GM12878 (cell line): ENCODE results near the gene GSTO1. TPM values are rescaled to one million over a fixed set of nuclear protein-coding genes. Genes with fewer than 3 reads are reported as not detected.

Source experiments
- ATAC-seq: fragments of 200-7000 bp; cut with Tn5 transposase; 3 replicates; pipeline ENCODE4 v1.9.1; 2020; ENCODE audit warnings: mild to moderate bottlenecking, moderate library complexity
- BruUV-seq: library from RNA; stranded (reverse); fragments of 400-500 nt; replicated peaks from 2 replicates; lab custom pipeline; 2021; lab: Mats Ljungman, UMichigan
- CTCF ChIA-PET: fragments of 300-600 bp; sonication (Branson Sonifier 250); formaldehyde crosslinking; extraction: SDS; loops from one replicate; lab custom pipeline; 2021; ENCODE audit warnings: inconsistent platforms; lab: Yijun Ruan, JAX
- POLR2A ChIA-PET: fragments of 350-600 bp; formaldehyde crosslinking; extraction: SDS; loops from one replicate; lab custom pipeline; 2021; ENCODE audit warnings: inconsistent platforms; lab: Charles Lee
- RAD21 ChIA-PET: fragments of 300-600 bp; sonication (Branson Sonifier 250); formaldehyde crosslinking; loops from one replicate; lab custom pipeline; 2023; ENCODE audit warnings: antibody characterized with exemption; ENCODE audit not compliant: unreplicated experiment; lab: Charles Lee
- SMC1A ChIA-PET: fragments of 300-600 bp; sonication (Branson Sonifier 250); formaldehyde crosslinking; loops from one replicate; lab custom pipeline; 2023; ENCODE audit not compliant: unreplicated experiment, uncharacterized antibody; lab: Charles Lee
- DNase-seq: peaks from one replicate; pipeline ENCODE4 v3.0.0-alpha.2; 2011; ENCODE audit warnings: low read depth, low spot score
- FAIRE-seq: peaks from 3 replicates; lab custom pipeline; 2011; peaks lifted over from hg19 to GRCh38; lab: Jason Lieb, UNC
- H2AFZ ChIP-seq: 2 replicates; pipeline ENCODE4 v1.6.0; 2011; ENCODE audit warnings: low read depth, low read length, control low read depth; ENCODE audit not compliant: control insufficient read depth
- H3K27ac ChIP-seq: 2 replicates; pipeline ENCODE4 v1.5.1; 2011; ENCODE audit warnings: control low read depth; ENCODE audit not compliant: control insufficient read depth, insufficient read depth
- H3K27me3 ChIP-seq, 2 experiments: replicated peaks in 1 of 2; 2 replicates each; pipeline versions ENCODE4 v1.6.0 to v1.6.1; 2011; ENCODE audit warnings: low read length in 1 of 2; ENCODE audit not compliant: control insufficient read depth in 2 of 2, insufficient read depth in 2 of 2
- H3K36me3 ChIP-seq, 2 experiments: 2 replicates each; pipeline ENCODE4 v1.5.1; 2011; ENCODE audit warnings: low read length in 1 of 2; ENCODE audit not compliant: control insufficient read depth in 2 of 2, insufficient read depth in 2 of 2
- H3K4me1 ChIP-seq: 2 replicates; pipeline ENCODE4 v1.6.1; 2011; ENCODE audit warnings: mild to moderate bottlenecking, low read length, moderate library complexity, mixed read lengths; ENCODE audit not compliant: control insufficient read depth, insufficient read depth
- H3K4me2 ChIP-seq: 2 replicates; pipeline ENCODE4 v1.6.0; 2011; ENCODE audit warnings: control low read depth; ENCODE audit not compliant: control insufficient read depth, insufficient read depth
- H3K4me3 ChIP-seq: fragments of 200-600 bp; sonication (generic); 2 replicates; pipeline ENCODE4 v1.5.1; 2016
- H3K79me2 ChIP-seq: 2 replicates; pipeline ENCODE4 v1.6.0; 2011; ENCODE audit warnings: low read length; ENCODE audit not compliant: control insufficient read depth, insufficient read depth
- H3K9ac ChIP-seq: 2 replicates; pipeline ENCODE4 v1.8.0; 2011; ENCODE audit warnings: low read length, control low read depth, mixed read lengths; ENCODE audit not compliant: control insufficient read depth, insufficient read depth
- H3K9me3 ChIP-seq: replicated peaks from 3 replicates; pipeline ENCODE4 v1.5.1; 2011; ENCODE audit warnings: mild to moderate bottlenecking, low read length; ENCODE audit not compliant: control insufficient read depth, insufficient read depth
- H4K20me1 ChIP-seq: 2 replicates; pipeline ENCODE4 v1.6.0; 2011; ENCODE audit not compliant: control insufficient read depth, insufficient read depth
- CBX3 ChIP-seq: fragments of 200-600 bp; sonication (generic); IDR thresholded peaks from 2 replicates; pipeline ENCODE4 v1.6.1; 2016; ENCODE audit warnings: low read depth, borderline replicate concordance
- KAT2A ChIP-seq: conservative IDR thresholded peaks from 2 replicates; pipeline ENCODE4 v1.6.1; 2011; ENCODE audit warnings: low read depth, low read length; ENCODE audit not compliant: control insufficient read depth
- MTA3 ChIP-seq: IDR thresholded peaks from 2 replicates; pipeline ENCODE4 v1.6.1; 2012; ENCODE audit warnings: low read length, inconsistent platforms, borderline replicate concordance
- REST ChIP-seq: IDR thresholded peaks from 2 replicates; pipeline ENCODE4 v1.6.1; 2012; ENCODE audit warnings: mild to moderate bottlenecking, low read depth, low read length
- USF1 ChIP-seq: IDR thresholded peaks from 2 replicates; pipeline ENCODE4 v1.6.1; 2011; ENCODE audit warnings: borderline replicate concordance, low read depth, mild to moderate bottlenecking, moderate library complexity, mixed read lengths, low read length; ENCODE audit not compliant: insufficient read depth; ENCODE audit errors: extremely low read length
- ZNF217 ChIP-seq: fragments of 450-650 bp; IDR thresholded peaks from 2 replicates; pipeline ENCODE4 v1.6.1; 2017; ENCODE audit warnings: antibody characterized with exemption, mild to moderate bottlenecking
- WGBS: methylation state at CpG from one replicate; pipeline ENCODE4 v1.1.6; 2016; ENCODE audit warnings: low lambda C conversion rate; ENCODE audit not compliant: insufficient replicate concordance, insufficient coverage; ENCODE audit errors: missing lambda C conversion rate; 5-methylcytosine and 5-hydroxymethylcytosine counted together
- in situ Hi-C: fragments of 300-500 bp; cut with MboI; formaldehyde crosslinking; loops from 9 replicates; pipeline ENCODE4 v1.14.3; 2018; ENCODE audit warnings: mixed read lengths
- intact Hi-C: fragments of 100-400 bp; cut with micrococcal nuclease; formaldehyde crosslinking; loops from one replicate; pipeline ENCODE4 v1.14.2; 2022; ENCODE audit not compliant: unreplicated experiment
- polyA plus RNA-seq, 11 experiments: library from polyadenylated mRNA; depleted of rRNA in 4 of 11; unstranded in 6 of 11; stranded (reverse) in 5 of 11; fragments of >200 nt; fragmentation: Nextera tagmentation in 4 of 11; fragmentation: Illumina TruSeq in 1 of 11; extraction: Ambion mirVana in 4 of 11; extraction: Trizol in 1 of 11; gene quantifications; 1 replicate in 1 of 11; 2 replicates in 10 of 11; pipeline versions ENCODE4 v1.2.1 to v1.2.3, GENCODE V29; 2011 to 2016; ENCODE audit warnings: inconsistent platforms in 2 of 11, missing spikeins in 2 of 11, low read depth in 1 of 11
- total RNA-seq, 4 experiments: library from RNA; depleted of rRNA in 3 of 4; stranded (reverse); fragments of >200 nt in 3 of 4; fragmentation: Illumina TruSeq in 1 of 4; extraction: Trizol in 1 of 4; gene quantifications; 2 replicates each; pipeline versions ENCODE4 v1.2.1 to v1.2.3, GENCODE V29; 2013 to 2021
- TF ChIP-seq, protein P1 (sequence below): fragments of 450-650 bp; IDR thresholded peaks from 2 replicates; pipeline ENCODE4 v1.6.1; 2017; ENCODE audit warnings: antibody characterized with exemption, mild to moderate bottlenecking, moderate library complexity
- TF ChIP-seq, protein P2 (sequence below): fragments of 450-650 bp; IDR thresholded peaks from 2 replicates; pipeline ENCODE4 v1.6.1; 2018; ENCODE audit warnings: borderline replicate concordance, mild to moderate bottlenecking; ENCODE audit not compliant: partially characterized antibody
- TF ChIP-seq, protein P3 (sequence below): fragments of 450-650 bp; IDR thresholded peaks from 2 replicates; pipeline ENCODE4 v1.6.1; 2017; ENCODE audit warnings: low read depth, mild to moderate bottlenecking, moderate library complexity

Gene GSTO1
- total and polyA plus RNA-seq, 10 of the 15 experiments (the other 5 are each of a cell fraction or from before 2014, with no cell fraction given), result 53.1 to 197 (median 112) TPM

DNA sequence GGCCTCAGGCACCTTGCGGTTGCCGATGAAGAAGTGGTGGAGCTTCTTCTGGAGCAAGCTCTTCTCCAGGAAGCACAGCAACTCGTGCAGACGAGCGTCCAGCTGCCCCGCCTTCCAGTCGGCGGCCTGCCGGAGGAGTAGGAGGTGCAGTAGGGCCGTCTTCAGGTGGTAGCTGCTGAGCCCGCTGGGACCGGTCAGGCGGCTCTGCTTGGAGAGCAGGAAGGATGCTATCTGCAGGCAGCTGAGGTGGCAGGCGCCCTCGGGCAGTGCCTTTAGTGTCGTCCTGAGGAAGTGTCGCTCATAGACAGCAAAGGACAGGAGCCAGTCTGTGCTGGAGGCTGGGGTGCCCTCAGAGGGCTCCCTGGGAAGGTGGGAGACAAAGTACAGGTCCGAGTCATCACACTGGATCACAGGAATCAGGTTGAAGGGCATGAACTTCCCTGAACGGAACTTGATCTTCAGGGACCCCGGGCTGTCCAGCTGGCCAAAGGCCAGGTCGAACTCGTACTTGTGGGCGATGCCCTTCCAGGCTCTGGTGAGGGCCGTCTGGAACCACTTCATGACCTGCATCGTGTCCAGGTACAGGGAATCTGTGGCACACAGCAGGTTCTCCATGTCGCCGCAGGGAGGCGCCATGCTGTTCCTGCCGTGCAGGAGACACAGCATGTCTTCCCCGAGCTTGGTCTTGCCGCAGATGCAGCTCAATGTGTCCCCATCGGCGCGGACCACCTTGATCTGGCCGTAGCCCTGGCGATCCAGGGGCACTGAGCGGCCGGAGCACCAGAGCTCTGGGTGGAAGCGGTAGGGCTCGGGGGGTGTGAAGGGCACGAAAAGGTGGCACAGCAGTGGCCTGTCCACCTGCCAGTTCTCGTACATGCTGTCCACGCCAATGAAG lies 60.1 kb downstream of the GSTO1 start:
- no TSS peak for BruUV-seq
- RAD21 ChIA-PET, result no interaction called here
- Histone ChIP-seq H3K36me3 (peaks cover 14 to 42% of the 10 kb centered on the region in 2 experiments), H3K4me1 (peaks cover 10% of the 10 kb centered on the region), H3K79me2 (peaks cover 4% of the 10 kb centered on the region), H2AFZ (no peak overlapping the region), H3K4me2 (no peak overlapping the region), H3K4me3 (no peak overlapping the region), H3K27ac (no peak overlapping the region), H3K9ac (no peak overlapping the region), H3K9me3 (no peaks in the 10 kb centered on the region), H4K20me1 (peaks cover 5% of the 10 kb centered on the region; the same call in 1 of the 2 replicates), H3K27me3 (no peaks in the 10 kb centered on the region)
- in situ Hi-C loops, result loop anchor here (5.0 kb wide), 1 partner anchor 32 kb away; no protein-coding TSS in a partner anchor
- intact Hi-C loops, result no loop called here
- FAIRE-seq (no peak), DNase-seq (no peak), ATAC-seq (no peak)
- WGBS, result 94% methylated on average over 43 of the region's 43 CpGs
- CTCF ChIA-PET, result interaction anchor here (1.1 to 13.3 kb wide), 3 partner anchors 9 to 36 kb away, joined by 3 to 419 read pairs (median 4); partner anchors contain the start of gene CFAP58
- POLR2A ChIA-PET, result no interaction called here
- SMC1A ChIA-PET, result interaction anchor here (1.5 kb wide), 1 partner anchor 35 kb away, joined by 4 read pairs; no protein-coding TSS in a partner anchor
- TF ChIP-seq, protein P1, sequence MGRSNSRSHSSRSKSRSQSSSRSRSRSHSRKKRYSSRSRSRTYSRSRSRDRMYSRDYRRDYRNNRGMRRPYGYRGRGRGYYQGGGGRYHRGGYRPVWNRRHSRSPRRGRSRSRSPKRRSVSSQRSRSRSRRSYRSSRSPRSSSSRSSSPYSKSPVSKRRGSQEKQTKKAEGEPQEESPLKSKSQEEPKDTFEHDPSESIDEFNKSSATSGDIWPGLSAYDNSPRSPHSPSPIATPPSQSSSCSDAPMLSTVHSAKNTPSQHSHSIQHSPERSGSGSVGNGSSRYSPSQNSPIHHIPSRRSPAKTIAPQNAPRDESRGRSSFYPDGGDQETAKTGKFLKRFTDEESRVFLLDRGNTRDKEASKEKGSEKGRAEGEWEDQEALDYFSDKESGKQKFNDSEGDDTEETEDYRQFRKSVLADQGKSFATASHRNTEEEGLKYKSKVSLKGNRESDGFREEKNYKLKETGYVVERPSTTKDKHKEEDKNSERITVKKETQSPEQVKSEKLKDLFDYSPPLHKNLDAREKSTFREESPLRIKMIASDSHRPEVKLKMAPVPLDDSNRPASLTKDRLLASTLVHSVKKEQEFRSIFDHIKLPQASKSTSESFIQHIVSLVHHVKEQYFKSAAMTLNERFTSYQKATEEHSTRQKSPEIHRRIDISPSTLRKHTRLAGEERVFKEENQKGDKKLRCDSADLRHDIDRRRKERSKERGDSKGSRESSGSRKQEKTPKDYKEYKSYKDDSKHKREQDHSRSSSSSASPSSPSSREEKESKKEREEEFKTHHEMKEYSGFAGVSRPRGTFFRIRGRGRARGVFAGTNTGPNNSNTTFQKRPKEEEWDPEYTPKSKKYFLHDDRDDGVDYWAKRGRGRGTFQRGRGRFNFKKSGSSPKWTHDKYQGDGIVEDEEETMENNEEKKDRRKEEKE, result no peak
- TF ChIP-seq ZNF217 (no peak), KAT2A (no peak), REST (no peak), USF1 (no peak), MTA3 (no peak), CBX3 (no peak)
- TF ChIP-seq, protein P2, sequence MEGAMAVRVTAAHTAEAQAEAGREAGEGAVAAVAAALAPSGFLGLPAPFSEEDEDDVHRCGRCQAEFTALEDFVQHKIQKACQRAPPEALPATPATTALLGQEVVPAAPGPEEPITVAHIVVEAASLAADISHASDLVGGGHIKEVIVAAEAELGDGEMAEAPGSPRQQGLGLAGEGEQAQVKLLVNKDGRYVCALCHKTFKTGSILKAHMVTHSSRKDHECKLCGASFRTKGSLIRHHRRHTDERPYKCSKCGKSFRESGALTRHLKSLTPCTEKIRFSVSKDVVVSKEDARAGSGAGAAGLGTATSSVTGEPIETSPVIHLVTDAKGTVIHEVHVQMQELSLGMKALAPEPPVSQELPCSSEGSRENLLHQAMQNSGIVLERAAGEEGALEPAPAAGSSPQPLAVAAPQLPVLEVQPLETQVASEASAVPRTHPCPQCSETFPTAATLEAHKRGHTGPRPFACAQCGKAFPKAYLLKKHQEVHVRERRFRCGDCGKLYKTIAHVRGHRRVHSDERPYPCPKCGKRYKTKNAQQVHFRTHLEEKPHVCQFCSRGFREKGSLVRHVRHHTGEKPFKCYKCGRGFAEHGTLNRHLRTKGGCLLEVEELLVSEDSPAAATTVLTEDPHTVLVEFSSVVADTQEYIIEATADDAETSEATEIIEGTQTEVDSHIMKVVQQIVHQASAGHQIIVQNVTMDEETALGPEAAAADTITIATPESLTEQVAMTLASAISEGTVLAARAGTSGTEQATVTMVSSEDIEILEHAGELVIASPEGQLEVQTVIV, result no peak
- TF ChIP-seq, protein P3, sequence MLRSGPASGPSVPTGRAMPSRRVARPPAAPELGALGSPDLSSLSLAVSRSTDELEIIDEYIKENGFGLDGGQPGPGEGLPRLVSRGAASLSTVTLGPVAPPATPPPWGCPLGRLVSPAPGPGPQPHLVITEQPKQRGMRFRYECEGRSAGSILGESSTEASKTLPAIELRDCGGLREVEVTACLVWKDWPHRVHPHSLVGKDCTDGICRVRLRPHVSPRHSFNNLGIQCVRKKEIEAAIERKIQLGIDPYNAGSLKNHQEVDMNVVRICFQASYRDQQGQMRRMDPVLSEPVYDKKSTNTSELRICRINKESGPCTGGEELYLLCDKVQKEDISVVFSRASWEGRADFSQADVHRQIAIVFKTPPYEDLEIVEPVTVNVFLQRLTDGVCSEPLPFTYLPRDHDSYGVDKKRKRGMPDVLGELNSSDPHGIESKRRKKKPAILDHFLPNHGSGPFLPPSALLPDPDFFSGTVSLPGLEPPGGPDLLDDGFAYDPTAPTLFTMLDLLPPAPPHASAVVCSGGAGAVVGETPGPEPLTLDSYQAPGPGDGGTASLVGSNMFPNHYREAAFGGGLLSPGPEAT, result no peak
